CD4-positive, alpha-beta memory T cell (primary cell): ENCODE results near the gene PPP1R18. TPM values are rescaled to one million over a fixed set of nuclear protein-coding genes. Genes with fewer than 3 reads are reported as not detected.

Experiments
- CTCF ChIA-PET: fragments of 350-600 bp; sonication (Branson Sonifier 250); formaldehyde crosslinking; loops from one replicate; lab custom pipeline; 2021; ENCODE audit warnings: inconsistent platforms; ENCODE audit not compliant: partially characterized antibody; lab: Charles Lee
- POLR2A ChIA-PET: fragments of 350-600 bp; sonication (Branson Sonifier 250); formaldehyde crosslinking; loops from one replicate; lab custom pipeline; 2021; ENCODE audit not compliant: partially characterized antibody; lab: Charles Lee
- DNase-seq, 5 donors: peaks; one replicate each; pipeline versions ENCODE4 v3.0.0 to v3.0.0-alpha.2; 2020 to 2022; ENCODE audit warnings: mixed read lengths in 1 of 5
- H3K27ac ChIP-seq: one replicate; pipeline ENCODE4 v1.7.0; 2013; ENCODE audit warnings: low read depth, low read length
- H3K27me3 ChIP-seq: 2 replicates; pipeline ENCODE4 v1.7.0; 2013; ENCODE audit warnings: mild to moderate bottlenecking, low read length, moderate library complexity; ENCODE audit not compliant: insufficient read depth
- H3K36me3 ChIP-seq: 2 replicates; pipeline ENCODE4 v1.7.0; 2013; ENCODE audit warnings: mild to moderate bottlenecking, low read length, moderate library complexity; ENCODE audit not compliant: insufficient read depth
- H3K4me1 ChIP-seq: 2 replicates; pipeline ENCODE4 v1.7.0; 2013; ENCODE audit warnings: mild to moderate bottlenecking, low read length, moderate library complexity; ENCODE audit not compliant: insufficient read depth
- H3K4me3 ChIP-seq, 2 donors: one replicate each; pipeline ENCODE4 v1.7.0; 2013; ENCODE audit warnings: low read length in 2 of 2, mild to moderate bottlenecking in 1 of 2
- H3K9me3 ChIP-seq, 2 donors: one replicate each; pipeline ENCODE4 v1.7.0; 2013; ENCODE audit warnings: low read length in 2 of 2, control low read depth in 1 of 2; ENCODE audit not compliant: control insufficient read depth in 1 of 2
- H3K27ac Mint-ChIP-seq, 7 donors: one replicate each; pipeline ENCODE4 v1.8.0; 2020 to 2021; ENCODE audit warnings: mixed read lengths in 7 of 7, mild to moderate bottlenecking in 6 of 7, inconsistent platforms in 3 of 7, moderate library complexity in 3 of 7
- H3K27me3 Mint-ChIP-seq, 2 donors: one replicate each; pipeline ENCODE4 v1.8.0; 2020 to 2021; ENCODE audit warnings: mixed read lengths in 2 of 2
- H3K36me3 Mint-ChIP-seq, 2 donors: one replicate each; pipeline ENCODE4 v1.8.0; 2020 to 2021; ENCODE audit warnings: mixed read lengths in 2 of 2, inconsistent platforms in 1 of 2, mild to moderate bottlenecking in 1 of 2
- H3K4me1 Mint-ChIP-seq, 4 donors: one replicate each; pipeline ENCODE4 v1.8.0; 2020 to 2021; ENCODE audit warnings: mixed read lengths in 4 of 4, mild to moderate bottlenecking in 1 of 4
- H3K4me3 Mint-ChIP-seq, 8 donors: one replicate each; pipeline ENCODE4 v1.8.0; 2020 to 2021; ENCODE audit warnings: mixed read lengths in 8 of 8, mild to moderate bottlenecking in 7 of 8, moderate library complexity in 6 of 8, inconsistent platforms in 3 of 8
- H3K9me3 Mint-ChIP-seq, 8 donors: one replicate each; pipeline ENCODE4 v1.8.0; 2020 to 2021; ENCODE audit warnings: mixed read lengths in 8 of 8, mild to moderate bottlenecking in 5 of 8, inconsistent platforms in 3 of 8, moderate library complexity in 1 of 8
- intact Hi-C: fragments of 100-400 bp; cut with micrococcal nuclease; formaldehyde crosslinking; loops from one replicate; pipeline ENCODE4 v1.15.1; 2023
- polyA plus RNA-seq, 2 donors: library from polyadenylated mRNA; unstranded; fragments of 300-500 nt; fragmentation: Illumina TruSeq; gene quantifications; one replicate each; pipeline ENCODE4 v1.2.3, GENCODE V29; 2021
- total RNA-seq, 2 experiments: library from RNA; stranded (reverse); gene quantifications; one replicate each; pipeline ENCODE4 v1.2.3, GENCODE V29; 2021

PPP1R18 gene
- total and polyA plus RNA-seq, 4 experiments from 2014 or later = 68.2 to 127 (median 120) TPM

- H3K4me3 Mint-ChIP-seq = peak overlapping the region; percentile 97 to 100 (median 99)
- H3K27ac Mint-ChIP-seq = peak overlapping the region; percentile 96 to 99 (median 98)
- intact Hi-C loops = loop anchor here (2.0 kb wide), 1 partner anchor 67 kb away; the partner anchor contains the start of genes MRPS18B and PPP1R10
- peak overlapping the region; percentile 94 for H3K27ac ChIP-seq
- H3K9me3 Mint-ChIP-seq = peaks cover 0 to 3% (median 0%) of the 10 kb centered on the region in 8 donors
- H3K27me3 Mint-ChIP-seq = no peaks in the 10 kb centered on the region
- POLR2A ChIA-PET = interaction anchor here (0.9 to 29.9 kb wide), 5 partner anchors 26 to 671 kb away, joined by 3 to 1474 read pairs (median 9); partner anchors contain the start of genes MDC1, MRPS18B, NRM and PPP1R10
- H3K4me3 ChIP-seq = peak overlapping the region; percentile 93 to 99
- peaks cover 26 to 75% (median 38%) of the 10 kb centered on the region in 4 donors for H3K4me1 Mint-ChIP-seq
- H3K27me3 ChIP-seq = no peaks in the 10 kb centered on the region
- peaks cover 47 to 64% of the 10 kb centered on the region in 2 donors for H3K36me3 Mint-ChIP-seq
- CTCF ChIA-PET = interaction anchor here (0.7 to 19.9 kb wide), 4 partner anchors 10 to 142 kb away, joined by 3 to 865 read pairs (median 4); partner anchors contain the start of genes MDC1 and TUBB
- DNase-seq = no peak
- H3K9me3 ChIP-seq = no peaks in the 10 kb centered on the region
- peaks cover 5% of the 10 kb centered on the region for H3K36me3 ChIP-seq
- H3K4me1 ChIP-seq = peaks cover 45% of the 10 kb centered on the region
Observed at GRCh38 chr6:30683980-30684338, 2.5 kb downstream of the PPP1R18 start.

GRCh38 chr6:30683183-30683979 is 3.1 kb downstream of the PPP1R18 start:
- Mint-ChIP-seq H3K27me3 (no peaks in the 10 kb centered on the region), H3K4me1 (peaks cover 24 to 72% (median 36%) of the 10 kb centered on the region in 4 donors), H3K36me3 (peaks cover 50 to 69% of the 10 kb centered on the region in 2 donors), H3K27ac (peak overlapping the region; percentile 96 to 99 (median 98)), H3K9me3 (peaks cover 0 to 3% (median 0%) of the 10 kb centered on the region in 8 donors), H3K4me3 (peak overlapping the region; percentile 97 to 100 (median 99))
- no peak for DNase-seq
- ChIA-PET CTCF (interaction anchor here (1.4 to 19.9 kb wide), 2 partner anchors 44 to 85 kb away, joined by 3 to 865 read pairs; partner anchors contain the start of genes MDC1 and TUBB), POLR2A (interaction anchor here (0.9 to 29.9 kb wide), 12 partner anchors 11 to 671 kb away, joined by 3 to 1474 read pairs (median 6); partner anchors contain the start of genes DHX16, GNL1, MDC1 and MRPS18B)
- no peaks in the 10 kb centered on the region for H3K27me3 ChIP-seq
- peak overlapping the region; percentile 93 to 99 for H3K4me3 ChIP-seq
- intact Hi-C loops = loop anchor here (2.0 kb wide), 1 partner anchor 67 kb away; the partner anchor contains the start of genes MRPS18B and PPP1R10
- H3K9me3 ChIP-seq = no peaks in the 10 kb centered on the region
- peaks cover 44% of the 10 kb centered on the region for H3K4me1 ChIP-seq
- H3K36me3 ChIP-seq = peaks cover 10% of the 10 kb centered on the region
- peak overlapping the region; percentile 94 for H3K27ac ChIP-seq

- Mint-ChIP-seq H3K27me3 (no peaks in the 10 kb centered on the region), H3K4me3 (peak overlapping the region; percentile 97 to 100 (median 99)), H3K4me1 (peaks cover 18 to 63% (median 30%) of the 10 kb centered on the region in 4 donors), H3K36me3 (peaks cover 50 to 68% of the 10 kb centered on the region in 2 donors), H3K27ac (peak overlapping the region; percentile 96 to 99 (median 98)), H3K9me3 (peaks cover 0 to 3% (median 0%) of the 10 kb centered on the region in 8 donors)
- Histone ChIP-seq H3K27me3 (no peaks in the 10 kb centered on the region), H3K27ac (peak overlapping the region; percentile 94), H3K9me3 (no peaks in the 10 kb centered on the region), H3K36me3 (peaks cover 15% of the 10 kb centered on the region), H3K4me1 (peaks cover 34% of the 10 kb centered on the region), H3K4me3 (peak overlapping the region; percentile 93 to 99)
- peak; percentile 86 to 95 (median 90) for DNase-seq
- intact Hi-C loops = loop anchor here (1.0 to 2.0 kb wide), 5 partner anchors 8 to 66 kb away; partner anchors contain the start of genes DHX16, MDC1, MRPS18B and NRM
- POLR2A ChIA-PET = interaction anchor here (0.8 to 29.9 kb wide), 15 partner anchors 11 to 469 kb away, joined by 3 to 1474 read pairs (median 6); partner anchors contain the start of genes ABCF1, DHX16, FLOT1 and GNL1
- CTCF ChIA-PET = interaction anchor here (1.2 to 19.9 kb wide), 7 partner anchors 10 to 200 kb away, joined by 3 to 865 read pairs (median 4); partner anchors contain the start of genes DHX16, MDC1 and TUBB
Observed at GRCh38 chr6:30682143-30683117, 4.0 kb downstream of the PPP1R18 start.

- Mint-ChIP-seq H3K36me3 (peaks cover 57 to 68% of the 10 kb centered on the region in 2 donors), H3K9me3 (peaks cover 0 to 3% (median 0%) of the 10 kb centered on the region in 8 donors), H3K27ac (peak overlapping the region; percentile 96 to 99 (median 98)), H3K27me3 (no peaks in the 10 kb centered on the region), H3K4me3 (peak overlapping the region; percentile 97 to 100 (median 99)), H3K4me1 (peaks cover 18 to 63% (median 30%) of the 10 kb centered on the region in 4 donors)
- Histone ChIP-seq H3K27ac (peak overlapping the region; percentile 94), H3K4me1 (peaks cover 35% of the 10 kb centered on the region), H3K27me3 (no peaks in the 10 kb centered on the region), H3K36me3 (peaks cover 21% of the 10 kb centered on the region), H3K9me3 (no peaks in the 10 kb centered on the region), H3K4me3 (peak overlapping the region; percentile 93 to 99)
- ChIA-PET CTCF (interaction anchor here (1.1 to 19.9 kb wide), 8 partner anchors 9 to 200 kb away, joined by 3 to 865 read pairs (median 4); partner anchors contain the start of genes DHX16, MDC1 and TUBB), POLR2A (interaction anchor here (0.6 to 29.9 kb wide), 12 partner anchors 10 to 515 kb away, joined by 3 to 1474 read pairs (median 6); partner anchors contain the start of genes ABCF1, DHX16, FLOT1 and MDC1)
- DNase-seq = no peak
- intact Hi-C loops = loop anchor here (1.0 to 2.0 kb wide), 5 partner anchors 8 to 65 kb away; partner anchors contain the start of genes DHX16, MDC1, MRPS18B and NRM
Observed at GRCh38 chr6:30681766-30682142, 4.7 kb downstream of the PPP1R18 start.

GRCh38 chr6:30679765-30680535 is 6.5 kb downstream of the PPP1R18 start:
- DNase-seq = no peak
- intact Hi-C loops = loop anchor here (1.0 kb wide), 3 partner anchors 42 to 407 kb away; no protein-coding TSS in a partner anchor

More at GRCh38 chr6:30679765-30680535, 6.5 kb downstream of the PPP1R18 start:
- H3K9me3 Mint-ChIP-seq = peaks cover 0 to 1% (median 0%) of the 10 kb centered on the region in 8 donors
- Histone ChIP-seq H3K4me3 (peak overlapping the region; percentile 70 to 93), H3K27me3 (no peaks in the 10 kb centered on the region), H3K36me3 (peaks cover 32% of the 10 kb centered on the region), H3K4me1 (peaks cover 38% of the 10 kb centered on the region), H3K27ac (peak overlapping the region; percentile 94), H3K9me3 (no peaks in the 10 kb centered on the region)
- ChIA-PET POLR2A (interaction anchor here (0.7 to 29.9 kb wide), 12 partner anchors 8 to 466 kb away, joined by 3 to 1474 read pairs (median 6); partner anchors contain the start of genes DHX16, FLOT1, MDC1 and MRPS18B), CTCF (interaction anchor here (0.7 to 19.9 kb wide), 24 partner anchors 8 to 198 kb away, joined by 3 to 865 read pairs (median 4); partner anchors contain the start of genes MDC1, MRPS18B, NRM and TUBB)
- peaks cover 60 to 64% of the 10 kb centered on the region in 2 donors for H3K36me3 Mint-ChIP-seq
- H3K4me3 Mint-ChIP-seq = peak overlapping the region; percentile 97 to 100 (median 99)
- H3K4me1 Mint-ChIP-seq = peaks cover 17 to 61% (median 34%) of the 10 kb centered on the region in 4 donors
- peak overlapping the region; percentile 88 to 99 (median 91) for H3K27ac Mint-ChIP-seq
- H3K27me3 Mint-ChIP-seq = no peaks in the 10 kb centered on the region
